HG03060 (cell line): Measurements from ENCODE around the gene CCNJL.
"Not testable (repeated sequence)": the region's sequence is repeated elsewhere in the genome, so short reads cannot be mapped to it uniquely, and the experiment has no call there.

ENCODE experiments used
- ATAC-seq: cut with Tn5 transposase; IDR thresholded peaks from one replicate; pipeline ENCODE4 v1.9.1; 2021; ENCODE audit warnings: low read depth, moderate number of reproducible peaks; ENCODE audit not compliant: unreplicated experiment

CCNJL gene

GRCh38 chr5:160312134-160312959 is at the start of gene CCNJL:
Gene CCNJL, minus strand, starts transcription at chr5:160312564. Its CDS starts 641 bp downstream, at chr5:160311923.
- no peak for ATAC-seq

- ATAC-seq: no peak
Observed at GRCh38 chr5:160361624-160362228, 49.4 kb upstream of the CCNJL start.

- no peak for ATAC-seq
Observed at GRCh38 chr5:160360310-160360709, 47.9 kb upstream of the CCNJL start.

DNA sequence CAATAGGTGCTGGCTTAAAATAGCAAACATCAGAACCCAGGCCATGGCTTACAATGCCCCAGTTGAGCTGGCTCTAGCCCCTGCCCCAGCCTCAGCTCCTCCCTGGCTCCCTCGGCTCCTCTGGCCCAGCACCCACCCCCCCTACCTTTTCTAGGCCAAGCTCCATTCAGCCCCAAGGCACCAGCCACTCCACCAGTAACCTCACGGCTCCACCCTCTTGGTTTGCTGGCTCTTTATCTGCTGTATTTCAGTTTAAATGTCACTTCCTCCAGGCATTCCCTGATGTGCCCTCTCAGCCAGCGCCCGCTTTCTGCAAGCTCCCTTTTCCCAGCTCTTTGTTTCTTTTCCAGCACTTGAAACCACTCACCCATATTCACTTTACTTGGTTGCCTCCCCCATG is 47.5 kb upstream of the CCNJL start:
- ATAC-seq: no peak

DNA sequence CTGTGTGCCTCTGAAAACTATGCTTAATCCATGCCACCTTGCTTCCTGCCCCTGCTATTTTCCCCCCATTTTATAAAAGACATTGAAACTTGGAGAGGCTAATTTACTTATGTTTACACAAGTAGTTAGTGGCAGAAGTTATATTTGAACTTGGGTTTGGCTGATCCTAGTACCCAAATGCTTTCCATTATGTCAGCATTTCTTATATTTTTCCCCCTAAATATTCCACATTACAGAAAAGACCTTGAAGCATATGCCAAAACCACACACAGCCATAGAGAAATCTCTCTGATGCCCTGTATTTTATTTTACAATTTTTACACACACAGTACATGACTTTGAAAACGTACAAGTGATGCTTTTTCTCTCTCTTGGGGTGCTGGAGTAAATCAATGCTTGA is 46.9 kb upstream of the CCNJL start:
- ATAC-seq: no peak

GRCh38 chr5:160357861-160358411 is 45.6 kb upstream of the CCNJL start:
- no peak for ATAC-seq

GRCh38 chr5:160357394-160357793 is 45.0 kb upstream of the CCNJL start:
- ATAC-seq: no peak

DNA sequence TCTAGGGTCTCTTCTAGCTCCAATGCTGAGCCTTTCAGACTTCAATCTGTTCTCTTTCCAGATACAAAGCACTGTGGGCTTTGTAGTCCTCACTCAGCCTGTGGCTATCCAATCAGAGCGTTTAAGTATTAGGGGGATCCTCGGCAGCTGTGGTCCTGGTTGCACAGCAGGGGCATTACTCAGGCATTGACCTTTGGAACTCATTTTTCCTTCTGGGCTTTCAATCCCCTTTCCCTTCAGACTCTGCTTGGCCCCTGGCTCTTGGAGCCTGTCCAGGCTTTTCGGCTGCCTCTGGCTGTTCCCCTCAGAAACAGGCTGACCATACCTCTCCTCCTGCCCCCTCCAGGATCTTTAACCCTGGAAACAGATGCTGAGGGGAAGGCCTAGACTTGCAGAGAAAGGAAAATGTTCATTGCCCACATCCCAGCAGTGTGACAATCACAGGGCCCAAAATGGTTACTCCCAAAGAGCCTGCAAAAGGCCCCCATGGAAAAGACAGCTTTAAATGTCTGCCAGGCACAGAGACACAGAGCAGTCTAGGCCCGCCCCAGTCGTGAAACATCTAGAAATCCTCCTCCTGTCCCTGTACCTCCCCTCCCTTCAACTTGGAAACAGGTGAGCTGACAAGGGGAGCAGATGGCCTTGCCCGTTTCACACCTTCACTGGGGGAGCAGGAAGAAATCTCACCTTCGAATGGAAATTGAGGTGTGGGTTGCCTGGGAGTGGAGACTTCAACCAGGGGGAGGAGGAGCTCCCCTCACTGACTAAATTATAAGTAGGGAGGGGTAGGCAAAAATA is 44.4 kb upstream of the CCNJL start:
- no peak for ATAC-seq

DNA sequence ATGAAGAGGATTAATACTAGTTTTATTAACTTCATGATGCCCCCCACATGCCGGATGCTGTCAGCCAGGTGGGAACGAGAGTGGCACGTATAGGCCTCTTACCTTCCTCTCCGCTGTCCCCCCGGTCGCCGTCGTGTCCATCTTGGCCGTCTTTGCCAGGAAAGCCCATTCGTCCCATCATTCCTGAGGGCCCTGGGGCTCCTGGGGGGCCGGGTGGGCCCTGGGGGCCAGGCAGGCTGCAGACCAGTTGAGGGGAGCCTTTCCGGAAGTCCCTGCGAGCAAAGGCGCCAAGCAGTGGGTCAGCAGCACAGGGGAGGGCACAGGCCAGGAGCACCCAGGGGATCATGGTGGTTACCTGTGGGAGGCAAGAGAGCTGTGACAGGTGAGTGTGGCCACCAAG is 42.3 kb upstream of the CCNJL start:
- no peak for ATAC-seq

- no peak for ATAC-seq
Observed at GRCh38 chr5:160353379-160353778, 41.0 kb upstream of the CCNJL start.

DNA sequence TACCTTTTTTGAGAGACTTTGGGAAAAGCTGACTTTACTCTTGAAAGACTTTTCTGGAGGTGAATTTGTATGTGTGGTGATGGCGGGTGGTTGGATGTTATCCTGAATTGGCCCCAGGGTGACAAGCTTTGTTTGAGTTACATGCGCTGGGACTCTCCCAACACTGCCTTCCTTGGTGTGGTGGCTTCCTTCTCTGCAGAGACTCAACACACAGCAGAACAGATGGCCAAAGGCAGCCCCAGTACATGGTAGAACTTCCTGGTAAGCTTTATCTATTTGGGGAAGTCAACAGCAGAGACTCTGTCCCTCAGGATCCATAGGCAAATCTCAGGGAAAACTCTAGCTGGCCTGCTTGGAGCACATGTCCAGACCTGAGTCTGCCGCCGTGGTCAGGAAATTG is 39.9 kb upstream of the CCNJL start:
- no peak for ATAC-seq

- no peak for ATAC-seq
Observed at GRCh38 chr5:160349935-160350303, 37.6 kb upstream of the CCNJL start.

GRCh38 chr5:160349249-160349934 is 37.0 kb upstream of the CCNJL start:
- no peak for ATAC-seq

DNA sequence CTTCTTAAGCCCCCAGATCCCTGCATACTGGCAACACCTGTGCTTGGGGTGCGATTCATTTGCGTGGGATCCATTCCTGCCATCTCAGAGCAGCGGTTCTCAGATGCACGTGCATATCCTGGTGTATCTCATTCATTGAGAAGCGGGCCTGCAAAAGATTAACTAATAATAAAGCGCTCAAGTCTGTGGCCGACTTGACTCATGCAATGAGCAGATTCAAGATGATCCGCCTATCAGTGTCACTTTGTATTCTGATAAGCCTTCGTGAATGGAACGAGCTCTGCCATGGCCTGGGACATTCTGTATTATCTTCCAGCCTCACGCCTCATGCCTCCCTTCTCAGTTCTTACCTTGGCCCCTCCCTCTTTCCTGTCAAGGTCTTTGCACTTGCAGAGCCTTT is 35.7 kb upstream of the CCNJL start:
- no peak for ATAC-seq

DNA sequence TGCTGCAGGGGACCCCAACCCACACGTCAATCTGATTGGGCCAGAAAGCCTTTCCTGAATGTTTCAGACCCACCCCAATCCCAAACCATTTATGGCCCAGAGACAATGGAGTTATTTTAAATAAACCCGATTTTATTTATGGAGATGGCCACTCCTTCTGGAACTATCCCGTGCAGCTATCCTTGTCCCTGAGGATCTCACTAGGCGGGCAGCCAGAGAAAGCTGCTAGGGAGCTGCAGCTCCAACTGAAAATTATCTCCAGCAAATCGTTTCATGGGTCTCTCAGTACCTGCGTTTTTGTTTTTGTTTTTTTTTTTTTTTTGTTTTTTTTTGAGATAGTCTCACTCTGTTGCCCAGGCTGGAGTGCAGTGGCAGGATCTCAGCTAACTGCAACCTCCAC is 35.1 kb upstream of the CCNJL start:
- no peak for ATAC-seq

GRCh38 chr5:160342413-160342941 is 30.1 kb upstream of the CCNJL start:
- no peak for ATAC-seq

GRCh38 chr5:160341309-160341870 is 29.0 kb upstream of the CCNJL start:
- no peak for ATAC-seq

DNA sequence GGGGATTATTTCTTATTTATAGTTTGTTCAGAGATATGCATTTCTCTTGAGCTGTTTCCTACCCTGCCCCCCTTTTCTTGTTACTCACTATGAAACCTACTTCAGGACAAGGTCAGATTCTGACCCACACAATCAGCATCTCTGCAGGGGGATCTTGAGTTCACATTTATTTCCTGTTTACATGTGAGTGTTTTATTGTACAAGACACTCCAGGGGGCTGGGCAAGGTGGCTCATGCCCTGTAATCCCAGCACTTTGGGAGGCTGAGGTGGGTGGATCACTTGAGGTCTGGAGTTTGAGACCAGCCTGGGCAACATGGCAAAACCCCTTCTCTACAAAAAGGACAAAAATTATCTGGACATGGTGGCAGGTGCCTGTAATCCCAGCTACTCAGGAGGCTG is 28.1 kb upstream of the CCNJL start:
- ATAC-seq: not testable (repeated sequence)

DNA sequence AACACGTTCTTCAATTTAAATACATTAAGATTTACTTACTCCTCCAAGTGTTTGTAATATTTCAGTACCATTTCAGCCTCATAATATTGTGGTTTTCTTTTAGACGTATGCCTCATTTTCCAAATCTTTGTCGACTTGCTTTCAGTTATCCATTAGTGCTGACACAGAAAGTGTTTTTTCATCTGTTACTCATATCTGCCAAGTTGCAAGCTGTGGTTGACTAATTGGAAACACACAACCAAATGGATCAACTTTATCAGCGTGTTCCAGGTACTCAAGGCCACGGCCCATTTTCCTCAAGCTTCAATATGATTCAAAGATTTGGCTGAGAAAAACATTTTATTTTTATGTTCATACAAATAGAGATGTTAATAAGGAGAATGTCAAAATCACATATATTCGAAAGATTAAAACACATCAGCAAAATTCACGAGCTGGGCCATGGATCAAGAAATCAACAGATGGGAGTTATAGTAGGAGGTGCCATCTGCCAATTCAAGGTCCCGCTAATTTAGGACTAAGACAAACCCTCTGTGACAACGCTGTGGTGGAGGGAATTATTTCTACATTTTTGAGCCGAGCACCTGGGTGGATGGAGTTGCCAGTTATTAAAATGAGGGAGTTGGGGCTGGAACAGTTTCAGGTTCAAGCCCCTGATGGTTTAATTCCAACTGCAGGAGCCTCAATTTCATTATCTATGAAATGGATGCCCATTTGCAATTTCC is 27.2 kb upstream of the CCNJL start:
- ATAC-seq: no peak
